ENCODE results near the gene BGLAP.

DNA sequence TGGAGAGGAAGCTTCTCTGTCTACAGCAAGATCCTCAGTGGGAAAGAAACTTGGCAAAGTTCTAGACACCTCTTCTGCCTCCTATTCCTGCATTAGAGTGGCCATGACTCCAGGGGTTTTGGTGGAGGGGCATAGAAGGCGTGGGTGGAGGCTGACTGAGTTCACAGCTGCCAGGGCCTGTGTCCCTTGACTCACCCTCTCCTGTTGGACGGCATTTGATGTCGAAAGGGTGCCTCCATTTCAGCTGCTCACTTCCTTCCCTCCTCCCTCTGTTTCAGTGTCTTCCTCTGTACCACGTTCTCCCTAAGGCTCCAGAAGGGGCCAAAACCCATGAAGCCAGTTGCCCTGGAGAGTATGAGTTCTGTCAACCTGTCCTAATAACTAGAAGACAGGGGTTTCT is 42.8 kb downstream of the BGLAP start:
- TF ChIP-seq ZFP3 (CRISPR knock-in tag; IDR thresholded peaks at IDR 0.05) = no peak
- TF ChIP-seq ZNF565 (CRISPR knock-in tag; conservative IDR thresholded peaks at IDR 0.05; ENCODE audit: low read depth) = no peak
- TF ChIP-seq CSDC2 (CRISPR knock-in tag; IDR thresholded peaks at IDR 0.05) = no peak
- TF ChIP-seq SNAI2 (CRISPR knock-in tag; IDR thresholded peaks at IDR 0.05) = no peak
- TF ChIP-seq TSHZ2 (CRISPR knock-in tag; IDR thresholded peaks at IDR 0.05) = no peak
- no peak for TF ChIP-seq CSRNP3 (CRISPR knock-in tag; IDR thresholded peaks at IDR 0.05)
- no peak for TF ChIP-seq ZC3H10 (CRISPR knock-in tag; IDR thresholded peaks at IDR 0.05)
- no peak for TF ChIP-seq RARB (CRISPR knock-in tag; IDR thresholded peaks at IDR 0.05)
- TF ChIP-seq ZNF8 (CRISPR knock-in tag; IDR thresholded peaks at IDR 0.05) = no peak
- TF ChIP-seq TOX (CRISPR knock-in tag; IDR thresholded peaks at IDR 0.05; ENCODE audit: borderline replicate concordance) = no peak
- TF ChIP-seq ARNTL (CRISPR knock-in tag; IDR thresholded peaks at IDR 0.05; ENCODE audit: borderline replicate concordance, low read depth) = no peak

All from SK-N-SH treated with all-trans-retinoic acid at 6 μM for 48 hours (cell line).